Measurements from ENCODE around the gene RPS27A. TPM values are rescaled to one million over a fixed set of nuclear protein-coding genes. Genes with fewer than 3 reads are reported as not detected.

The RPS27A gene
- total and polyA plus RNA-seq, 2 donors (not counting 1 experiment from before 2014, with no cell fraction given): 1,678 to 3,107 TPM

Other genes starting within 250 kb of the RPS27A start
- 63.3 and 65.9 TPM in 2 replicates for gene RTN4, start 182.2 kb upstream of the RPS27A start, total RNA-seq
- gene RTN4, start 182.2 kb upstream of the RPS27A start, polyA plus RNA-seq: 30.8 and 50.5 TPM in 2 replicates
- 12.0 and 12.8 TPM in 2 replicates for gene CLHC1, start 395 bp upstream of the RPS27A start, total RNA-seq
- 2.0 and 3.5 TPM in 2 replicates for gene CLHC1, start 395 bp upstream of the RPS27A start, polyA plus RNA-seq
- gene MTIF2, start 36.5 kb downstream of the RPS27A start, total RNA-seq: 36.7 and 37.4 TPM in 2 replicates
- 12.9 and 18.4 TPM in 2 replicates for gene MTIF2, start 36.5 kb downstream of the RPS27A start, polyA plus RNA-seq
- gene CCDC88A, start 187.2 kb downstream of the RPS27A start, total RNA-seq: 26.0 and 27.6 TPM in 2 replicates
- 2.7 and 9.5 TPM in 2 replicates for gene CCDC88A, start 187.2 kb downstream of the RPS27A start, polyA plus RNA-seq